OCI-LY7 (cell line): Measurements from ENCODE around the gene TMEM161A. TPM values are rescaled to one million over a fixed set of nuclear protein-coding genes. Genes with fewer than 3 reads are reported as not detected.
"Not testable (repeated sequence)": the region's sequence is repeated elsewhere in the genome, so short reads cannot be mapped to it uniquely, and the experiment has no call there.

ENCODE experiments used
- BruUV-seq: library from RNA; stranded (reverse); fragments of 400-500 nt; replicated peaks from 2 replicates; lab custom pipeline; 2021; lab: Mats Ljungman, UMichigan
- CTCF ChIA-PET: fragments of 300-600 bp; sonication (Branson Sonifier 250); formaldehyde crosslinking; loops from one replicate; lab custom pipeline; 2022; ENCODE audit warnings: antibody characterized with exemption; ENCODE audit not compliant: unreplicated experiment; lab: Charles Lee
- POLR2A ChIA-PET: fragments of 300-600 bp; sonication (Branson Sonifier 250); formaldehyde crosslinking; loops from one replicate; lab custom pipeline; 2022; ENCODE audit warnings: antibody characterized with exemption; lab: Charles Lee
- DNase-seq: peaks from one replicate; pipeline ENCODE4 v3.0.0-alpha.2; 2015; ENCODE audit warnings: low spot score
- H2AFZ ChIP-seq: fragments of 200-600 bp; sonication (generic), shearing (Covaris generic); 2 replicates; pipeline ENCODE4 v1.6.1; 2014; ENCODE audit warnings: mild to moderate bottlenecking, antibody characterized with exemption, low read length, moderate library complexity
- H3K27ac ChIP-seq: fragments of 200-600 bp; sonication (generic); 2 replicates; pipeline ENCODE4 v1.5.1; 2014; ENCODE audit warnings: mixed run types, low read depth, mild to moderate bottlenecking, moderate library complexity, low read length, inconsistent platforms; ENCODE audit not compliant: poor library complexity, severe bottlenecking
- H3K36me3 ChIP-seq: fragments of 200-600 bp; sonication (generic); 2 replicates; pipeline ENCODE4 v1.6.1; 2014; ENCODE audit warnings: mild to moderate bottlenecking, antibody characterized with exemption, low read length, moderate library complexity, mixed read lengths; ENCODE audit not compliant: insufficient read depth
- H3K4me1 ChIP-seq: fragments of 200-600 bp; sonication (generic); 2 replicates; pipeline ENCODE4 v1.5.1; 2014; ENCODE audit warnings: mild to moderate bottlenecking, low read length; ENCODE audit not compliant: insufficient read depth, poor library complexity, severe bottlenecking
- H3K4me2 ChIP-seq: fragments of 200-600 bp; sonication (generic); 2 replicates; pipeline ENCODE4 v1.6.1; 2014; ENCODE audit warnings: mild to moderate bottlenecking, low read length
- H3K4me3 ChIP-seq: fragments of 200-600 bp; sonication (generic); 2 replicates; pipeline ENCODE4 v1.5.1; 2014; ENCODE audit warnings: mild to moderate bottlenecking, low read depth, low read length; ENCODE audit not compliant: poor library complexity, severe bottlenecking
- H3K79me2 ChIP-seq: fragments of 200-600 bp; sonication (generic); 2 replicates; pipeline ENCODE4 v1.6.1; 2016; ENCODE audit warnings: low read depth, mild to moderate bottlenecking, low read length, moderate library complexity, mixed read lengths; ENCODE audit not compliant: insufficient read depth
- H3K9me2 ChIP-seq: fragments of 200-600 bp; sonication (generic); 2 replicates; pipeline ENCODE4 v1.6.1; 2016; ENCODE audit warnings: mild to moderate bottlenecking, low read length, mixed read lengths; ENCODE audit not compliant: insufficient read depth
- H3K9me3 ChIP-seq: fragments of 200-600 bp; sonication (generic); 2 replicates; pipeline ENCODE4 v1.6.1; 2014; ENCODE audit warnings: mild to moderate bottlenecking, mixed run types, low read length, mixed read lengths
- H4K20me1 ChIP-seq: fragments of 200-600 bp; sonication (generic); 2 replicates; pipeline ENCODE4 v1.6.1; 2014; ENCODE audit warnings: mild to moderate bottlenecking, antibody characterized with exemption, low read length, moderate library complexity, mixed read lengths; ENCODE audit not compliant: insufficient read depth
- CTCF ChIP-seq: fragments of 200-600 bp; sonication (generic); conservative IDR thresholded peaks from 2 replicates; pipeline ENCODE4 v1.5.1; 2014; ENCODE audit warnings: mild to moderate bottlenecking, antibody characterized with exemption, low read length, moderate library complexity, mixed read lengths
- EZH2phosphoT487 ChIP-seq: fragments of 200-600 bp; sonication (generic); IDR thresholded peaks from 2 replicates; pipeline ENCODE4 v1.6.1; 2018; ENCODE audit warnings: low read depth, borderline replicate concordance, mild to moderate bottlenecking, mixed run types, antibody characterized with exemption, low read length, moderate library complexity, mixed read lengths
- intact Hi-C: fragments of 100-400 bp; cut with micrococcal nuclease; formaldehyde crosslinking; loops from one replicate; pipeline ENCODE4 v1.10.0; 2022; ENCODE audit not compliant: unreplicated experiment
- total RNA-seq, 2 experiments: library from RNA; depleted of rRNA in 1 of 2; stranded (reverse); fragments of >200 nt in 1 of 2; shearing (Covaris generic) in 1 of 2; gene quantifications; 2 replicates each; pipeline ENCODE4 v1.2.3, GENCODE V29; 2014 to 2022

The TMEM161A gene
- total RNA-seq, 2 experiments from 2014 or later = 31.2 to 40.5 TPM

DNA sequence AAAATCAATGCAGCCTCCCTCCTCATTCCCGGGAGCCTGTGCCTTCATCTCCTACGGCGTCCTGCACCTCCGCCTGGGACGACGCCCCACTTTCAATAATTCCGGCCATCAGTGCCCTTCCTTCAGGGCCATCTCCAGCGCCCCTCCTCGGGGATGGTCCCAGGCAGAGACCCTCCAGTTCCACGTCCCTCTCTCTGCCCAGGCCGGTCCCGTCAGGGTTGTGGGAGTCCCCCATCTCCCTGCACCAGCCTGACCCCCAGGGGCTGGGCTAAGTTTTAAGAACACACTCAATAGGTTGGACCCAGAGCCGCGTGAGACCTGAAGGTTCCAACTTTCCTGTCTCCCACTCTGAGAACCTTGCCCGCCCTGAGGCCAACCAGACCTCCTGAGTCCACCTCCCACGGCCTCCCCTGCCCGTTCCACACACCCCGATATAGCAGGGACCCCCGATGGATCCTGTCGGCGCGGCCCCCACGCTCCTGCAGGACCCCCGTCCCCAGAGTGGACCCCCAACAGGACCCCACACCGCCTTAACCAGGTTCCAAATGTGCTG is 646 bp downstream of the TMEM161A start:
- peaks cover 15% of the 10 kb centered on the region for H3K4me1 ChIP-seq
- H2AFZ ChIP-seq = peak overlapping the region; percentile 49; the same call in 1 of the 2 replicates
- no TSS peak for BruUV-seq
- no peak for TF ChIP-seq EZH2phosphoT487
- TF ChIP-seq CTCF = no peak
- H3K79me2 ChIP-seq = peaks cover 10% of the 10 kb centered on the region; the same call in 1 of the 2 replicates
- peak overlapping the region; percentile 95 for H3K4me2 ChIP-seq
- H4K20me1 ChIP-seq = no peaks in the 10 kb centered on the region
- ChIA-PET CTCF (no interaction called here), POLR2A (no interaction called here)
- H3K27ac ChIP-seq = no peak overlapping the region
- no peaks in the 10 kb centered on the region for H3K9me3 ChIP-seq
- DNase-seq = no peak
- peaks cover 15% of the 10 kb centered on the region for H3K36me3 ChIP-seq
- H3K4me3 ChIP-seq = peak overlapping the region; percentile 85
- intact Hi-C loops = loop anchor here (2.0 kb wide), 1 partner anchor 73 kb away; no protein-coding TSS in a partner anchor
- H3K9me2 ChIP-seq = no peaks in the 10 kb centered on the region

DNA sequence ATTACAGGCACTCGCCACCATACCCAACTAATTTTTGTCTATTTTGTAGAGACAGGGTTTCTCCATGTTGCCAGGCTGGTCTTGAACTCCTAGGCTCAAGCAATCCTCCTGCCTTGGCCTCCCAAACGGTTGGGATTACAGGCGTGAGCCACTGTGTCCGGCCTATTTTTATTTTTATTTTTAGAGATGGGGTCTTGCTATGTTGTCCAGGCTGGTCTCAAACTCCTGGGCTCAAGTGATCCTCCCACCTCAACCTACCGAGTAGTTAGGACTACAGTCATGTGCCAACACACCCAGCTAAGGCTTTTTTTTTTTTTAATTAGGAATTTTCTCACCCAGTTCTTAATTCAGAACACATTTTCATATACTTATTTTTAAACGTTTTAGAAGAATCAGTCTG is 2.6 kb downstream of the TMEM161A start:
- DNase-seq, H4K20me1 ChIP-seq, H3K4me3 ChIP-seq, H3K27ac ChIP-seq, H3K9me3 ChIP-seq, H2AFZ ChIP-seq, BruUV-seq, H3K9me2 ChIP-seq, CTCF ChIA-PET, H3K4me2 ChIP-seq, intact Hi-C loops: not testable (repeated sequence)
- H3K4me1 ChIP-seq = peaks cover 15% of the 10 kb centered on the region
- POLR2A ChIA-PET = interaction anchor here (0.6 to 0.8 kb wide), 3 partner anchors 9 to 48 kb away, joined by 3 to 4 read pairs (median 3); partner anchors contain the start of gene MEF2B
- H3K79me2 ChIP-seq = peaks cover 10% of the 10 kb centered on the region; the same call in 1 of the 2 replicates
- H3K36me3 ChIP-seq = peaks cover 24% of the 10 kb centered on the region

GRCh38 chr19:19134687-19135158 is 3.6 kb downstream of the TMEM161A start:
- POLR2A ChIA-PET = no interaction called here

More at GRCh38 chr19:19134687-19135158, 3.6 kb downstream of the TMEM161A start:
- Histone ChIP-seq H3K79me2 (peaks cover 10% of the 10 kb centered on the region; the same call in 1 of the 2 replicates), H2AFZ (no peak overlapping the region), H3K4me2 (peak overlapping the region; percentile 35), H3K4me3 (no peak overlapping the region), H3K36me3 (peaks cover 33% of the 10 kb centered on the region), H3K9me2 (no peaks in the 10 kb centered on the region), H3K27ac (no peak overlapping the region), H4K20me1 (no peaks in the 10 kb centered on the region), H3K4me1 (peaks cover 15% of the 10 kb centered on the region), H3K9me3 (peaks cover 5% of the 10 kb centered on the region; the same call in 1 of the 2 replicates)
- BruUV-seq = no TSS peak
- peak; percentile 52 for DNase-seq
- TF ChIP-seq CTCF = 0 out of 2 replicates have a peak, but pooled peaks have one; percentile 12
- TF ChIP-seq EZH2phosphoT487 = no peak
- intact Hi-C loops = no loop called here
- CTCF ChIA-PET = no interaction called here
